Esophagus squamous epithelium (tissue), 5 donors: ENCODE results near the gene ANKRD52. TPM values are rescaled to one million over a fixed set of nuclear protein-coding genes. Genes with fewer than 3 reads are reported as not detected.
"Not testable (repeated sequence)": the region's sequence is repeated elsewhere in the genome, so short reads cannot be mapped to it uniquely, and the experiment has no call there.

Experiments used
- DNase-seq: peaks from one replicate; lab custom pipeline; 2025; lab: John Stamatoyannopoulos, UW
- H3K27ac ChIP-seq, 4 donors: fragments of 200-600 bp; sonication (generic); one replicate each; pipeline ENCODE4 v1.5.1; 2016 to 2019; ENCODE audit warnings: mild to moderate bottlenecking in 1 of 4
- H3K27me3 ChIP-seq, 4 donors: fragments of 200-600 bp; sonication (generic); 1 replicate in 3 of 4; 2 replicates in 1 of 4; pipeline versions ENCODE4 v1.5.1 to v1.6.0; 2017 to 2021; ENCODE audit warnings: antibody characterized with exemption in 1 of 4
- H3K36me3 ChIP-seq, 3 donors: fragments of 200-600 bp; sonication (generic); one replicate each; pipeline ENCODE4 v1.5.1; 2016 to 2019
- H3K4me1 ChIP-seq, 3 donors: fragments of 200-600 bp; sonication (generic); one replicate each; pipeline ENCODE4 v1.5.1; 2017 to 2019
- H3K4me3 ChIP-seq, 4 donors: fragments of 200-600 bp; sonication (generic); 1 replicate in 3 of 4; 2 replicates in 1 of 4; pipeline ENCODE4 v1.5.1; 2016 to 2019; ENCODE audit warnings: mild to moderate bottlenecking in 2 of 4, moderate library complexity in 1 of 4
- H3K9me3 ChIP-seq, 3 donors: fragments of 200-600 bp; sonication (generic); one replicate each; pipeline ENCODE4 v1.5.1; 2016 to 2019
- POLR2A ChIP-seq, 4 donors: fragments of 450-650 bp; IDR thresholded peaks; one replicate each; pipeline ENCODE4 v1.6.1; 2017; ENCODE audit warnings: antibody characterized with exemption in 4 of 4, mild to moderate bottlenecking in 4 of 4, moderate library complexity in 3 of 4
- WGBS, 2 donors: methylation state at CpG; one replicate each; pipeline ENCODE4 v1.1.5; 2018; 5-methylcytosine and 5-hydroxymethylcytosine counted together
- intact Hi-C: fragments of 100-400 bp; cut with DNase I; formaldehyde crosslinking; loops from one replicate; pipeline ENCODE4 v1.15.0; 2022
- total RNA-seq, 4 donors: library from RNA; depleted of rRNA; stranded (reverse); fragments of >200 nt; gene quantifications; one replicate each; pipeline ENCODE4 v1.1.0, GENCODE V29; 2016
- TF ChIP-seq, protein P1 (sequence below), 6 experiments: fragments of 450-650 bp in 4 of 6; fragments of 200-600 bp in 2 of 6; sonication (generic) in 2 of 6; IDR thresholded peaks; one replicate each; pipeline ENCODE4 v1.5.1; 2016 to 2019; ENCODE audit warnings: antibody characterized with exemption in 6 of 6, mild to moderate bottlenecking in 4 of 6, moderate library complexity in 4 of 6
- donor health status: DM: yes; HTN: yes; CAD: no.

ANKRD52 gene
- total RNA-seq, 4 donors from 2014 or later, result 9.2 to 15.8 (median 13.9) TPM

DNA sequence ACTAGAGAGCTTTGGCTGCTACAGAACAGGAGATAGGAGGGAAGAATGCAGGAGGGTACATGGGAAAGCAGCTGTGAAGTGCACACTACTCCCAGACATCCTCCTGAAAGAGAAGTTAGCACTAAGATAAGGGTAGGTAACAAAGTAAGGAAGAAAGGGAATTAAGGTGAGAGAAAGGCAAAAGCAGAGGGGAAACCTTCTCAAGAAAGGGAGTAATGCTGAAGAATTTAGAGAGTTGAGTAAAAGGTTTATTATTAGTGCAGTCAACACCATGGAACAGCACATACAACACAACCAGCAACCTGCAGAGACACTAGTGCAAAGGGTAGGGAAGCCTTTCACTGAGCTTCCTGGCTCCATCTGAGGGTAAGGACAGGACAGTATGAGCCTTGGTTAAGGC, 53.9 kb downstream of the ANKRD52 start:
- H3K27ac ChIP-seq, result no peak overlapping the region
- no peak for DNase-seq
- H3K4me1 ChIP-seq, result peaks cover 0 to 5% (median 0%) of the 10 kb centered on the region in 3 donors
- H3K27me3 ChIP-seq, result no peaks in the 10 kb centered on the region
- no peaks in the 10 kb centered on the region for H3K9me3 ChIP-seq
- intact Hi-C loops, result no loop called here
- H3K4me3 ChIP-seq, result no peak overlapping the region
- peaks cover 12 to 55% (median 19%) of the 10 kb centered on the region in 3 donors for H3K36me3 ChIP-seq
- TF ChIP-seq, protein P1, sequence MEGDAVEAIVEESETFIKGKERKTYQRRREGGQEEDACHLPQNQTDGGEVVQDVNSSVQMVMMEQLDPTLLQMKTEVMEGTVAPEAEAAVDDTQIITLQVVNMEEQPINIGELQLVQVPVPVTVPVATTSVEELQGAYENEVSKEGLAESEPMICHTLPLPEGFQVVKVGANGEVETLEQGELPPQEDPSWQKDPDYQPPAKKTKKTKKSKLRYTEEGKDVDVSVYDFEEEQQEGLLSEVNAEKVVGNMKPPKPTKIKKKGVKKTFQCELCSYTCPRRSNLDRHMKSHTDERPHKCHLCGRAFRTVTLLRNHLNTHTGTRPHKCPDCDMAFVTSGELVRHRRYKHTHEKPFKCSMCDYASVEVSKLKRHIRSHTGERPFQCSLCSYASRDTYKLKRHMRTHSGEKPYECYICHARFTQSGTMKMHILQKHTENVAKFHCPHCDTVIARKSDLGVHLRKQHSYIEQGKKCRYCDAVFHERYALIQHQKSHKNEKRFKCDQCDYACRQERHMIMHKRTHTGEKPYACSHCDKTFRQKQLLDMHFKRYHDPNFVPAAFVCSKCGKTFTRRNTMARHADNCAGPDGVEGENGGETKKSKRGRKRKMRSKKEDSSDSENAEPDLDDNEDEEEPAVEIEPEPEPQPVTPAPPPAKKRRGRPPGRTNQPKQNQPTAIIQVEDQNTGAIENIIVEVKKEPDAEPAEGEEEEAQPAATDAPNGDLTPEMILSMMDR (IDR thresholded peaks at IDR 0.05), result no peak
- TF ChIP-seq POLR2A (IDR thresholded peaks at IDR 0.05), result no peak

DNA sequence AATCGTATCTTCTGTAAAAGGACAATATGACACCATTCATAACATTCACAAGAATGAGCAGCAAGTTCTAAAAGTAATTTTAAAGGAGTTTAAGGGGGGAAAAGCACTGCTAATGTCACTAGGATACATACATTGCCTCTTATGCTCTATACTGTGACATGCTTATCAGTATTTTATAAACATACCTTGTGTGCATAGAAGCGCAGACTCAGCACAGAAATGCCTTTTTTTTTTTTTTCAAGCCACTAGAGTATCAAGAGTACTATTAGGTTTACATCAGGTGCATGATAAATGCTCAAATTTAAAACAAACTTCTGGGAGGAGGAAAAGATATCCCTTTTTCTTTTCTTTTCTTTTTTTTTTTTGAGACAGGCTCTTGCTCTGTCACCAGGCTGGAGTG, 55.3 kb downstream of the ANKRD52 start:
- no peak for DNase-seq
- H3K4me1 ChIP-seq, result peaks cover 0 to 5% (median 0%) of the 10 kb centered on the region in 3 donors
- peaks cover 10 to 40% (median 12%) of the 10 kb centered on the region in 3 donors for H3K36me3 ChIP-seq
- 58 to 68% methylated on average over 2 of the region's 2 CpGs for WGBS, 2 donors
- no peak overlapping the region for H3K4me3 ChIP-seq
- no peaks in the 10 kb centered on the region for H3K9me3 ChIP-seq
- TF ChIP-seq, protein P1 (IDR thresholded peaks at IDR 0.05), result no peak
- TF ChIP-seq POLR2A (IDR thresholded peaks at IDR 0.05), result no peak
- no peaks in the 10 kb centered on the region for H3K27me3 ChIP-seq
- no peak overlapping the region for H3K27ac ChIP-seq
- intact Hi-C loops, result no loop called here

DNA sequence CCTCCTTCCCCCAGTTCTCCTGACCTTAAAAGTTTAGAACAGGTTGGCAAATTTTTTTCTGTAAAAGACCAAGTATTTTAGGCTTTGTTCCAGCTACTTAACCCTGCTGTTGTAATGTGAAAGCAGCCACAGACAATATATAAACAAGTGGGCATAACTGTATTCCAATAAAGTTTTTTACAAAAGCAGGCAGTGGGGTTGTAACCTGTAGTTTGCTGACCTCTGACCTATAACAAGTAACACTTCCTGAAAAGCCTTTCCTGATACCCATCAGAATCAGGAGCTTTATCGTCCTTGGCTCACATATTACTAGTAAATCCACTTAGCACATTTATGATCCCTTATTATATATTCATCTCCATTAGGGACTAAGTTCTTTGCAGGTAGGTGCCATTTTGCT, 55.8 kb downstream of the ANKRD52 start:
- Histone ChIP-seq H3K4me3 (no peak overlapping the region), H3K27me3 (no peaks in the 10 kb centered on the region), H3K4me1 (peaks cover 0 to 5% (median 0%) of the 10 kb centered on the region in 3 donors), H3K36me3 (peaks cover 7 to 36% (median 12%) of the 10 kb centered on the region in 3 donors), H3K27ac (no peak overlapping the region), H3K9me3 (no peaks in the 10 kb centered on the region)
- DNase-seq, result no peak
- intact Hi-C loops, result no loop called here
- TF ChIP-seq POLR2A (IDR thresholded peaks at IDR 0.05), result no peak
- TF ChIP-seq, protein P1 (IDR thresholded peaks at IDR 0.05), result no peak
- WGBS, 2 donors, result 58 to 63% methylated on average over 1 of the region's 1 CpG

DNA sequence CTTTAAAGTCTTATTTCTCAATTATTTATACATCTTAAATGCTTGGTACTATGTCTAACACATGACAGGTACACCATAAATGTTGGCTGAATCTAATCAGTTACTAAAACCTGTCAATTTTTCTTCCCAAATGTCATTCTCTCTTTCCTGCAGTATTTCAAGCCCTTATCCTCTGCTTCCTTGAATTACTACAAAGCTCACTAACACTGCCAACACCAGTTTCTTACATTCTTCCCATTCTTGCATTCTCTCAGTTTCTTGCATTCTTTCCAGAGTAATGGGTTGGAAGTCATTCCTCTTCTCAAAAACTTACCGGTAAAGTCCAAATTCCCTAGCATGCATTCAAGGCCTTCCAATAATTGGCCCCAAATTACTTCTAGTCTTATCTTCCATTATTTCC, 59.3 kb downstream of the ANKRD52 start:
- Histone ChIP-seq H3K9me3 (no peaks in the 10 kb centered on the region), H3K4me3 (no peak overlapping the region), H3K36me3 (peaks cover 0 to under 1% (median 0%) of the 10 kb centered on the region in 3 donors), H3K27ac (no peak overlapping the region), H3K4me1 (no peaks in the 10 kb centered on the region), H3K27me3 (no peaks in the 10 kb centered on the region)
- intact Hi-C loops, result no loop called here
- no peak for DNase-seq
- WGBS, 2 donors, result 65 to 80% methylated on average over 1 of the region's 1 CpG
- TF ChIP-seq POLR2A (IDR thresholded peaks at IDR 0.05), result no peak
- TF ChIP-seq, protein P1 (IDR thresholded peaks at IDR 0.05), result no peak

DNA sequence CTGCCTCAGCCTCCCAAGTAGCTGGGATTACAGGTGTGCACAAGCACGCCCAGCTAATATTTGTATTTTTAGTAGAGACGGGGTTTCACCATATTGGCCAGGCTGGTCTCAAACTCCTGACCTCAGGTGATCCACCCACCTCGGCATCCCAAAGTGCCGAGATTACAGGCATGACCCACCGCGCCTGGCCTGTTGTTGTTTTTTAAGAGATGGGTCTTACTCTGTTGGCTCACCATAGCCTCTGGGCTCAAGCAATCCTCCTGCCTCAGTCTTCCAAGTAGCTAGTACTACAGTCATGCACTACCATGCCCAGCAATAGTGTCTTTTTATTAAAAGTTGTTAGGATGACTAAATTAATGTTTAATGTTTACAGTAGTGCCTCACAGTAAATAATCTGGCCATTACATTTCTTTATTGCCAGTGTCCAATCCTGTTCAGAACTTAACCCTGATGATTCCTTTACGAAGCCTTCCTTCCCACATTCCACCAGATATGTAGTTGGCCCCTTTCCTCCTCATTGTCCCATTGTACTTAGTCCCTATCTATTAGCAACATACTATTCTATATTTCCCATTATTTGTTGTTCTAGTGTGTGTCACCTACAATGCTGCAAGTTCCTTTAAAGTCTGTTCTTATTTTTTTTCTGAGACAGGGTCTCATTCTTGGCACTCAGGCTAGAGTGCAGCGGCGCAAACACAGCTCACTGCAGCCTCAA, 60.1 kb downstream of the ANKRD52 start:
- intact Hi-C loops, result no loop called here
- no peaks in the 10 kb centered on the region for H3K9me3 ChIP-seq
- no peak overlapping the region for H3K4me3 ChIP-seq
- no peaks in the 10 kb centered on the region for H3K36me3 ChIP-seq
- H3K4me1 ChIP-seq, result no peaks in the 10 kb centered on the region
- no peak overlapping the region for H3K27ac ChIP-seq
- TF ChIP-seq, protein P1 (IDR thresholded peaks at IDR 0.05), result no peak
- no peak for TF ChIP-seq POLR2A (IDR thresholded peaks at IDR 0.05)
- WGBS, 2 donors, result 85 to 87% methylated on average over 9 of the region's 9 CpGs
- H3K27me3 ChIP-seq, result no peaks in the 10 kb centered on the region
- no peak for DNase-seq

DNA sequence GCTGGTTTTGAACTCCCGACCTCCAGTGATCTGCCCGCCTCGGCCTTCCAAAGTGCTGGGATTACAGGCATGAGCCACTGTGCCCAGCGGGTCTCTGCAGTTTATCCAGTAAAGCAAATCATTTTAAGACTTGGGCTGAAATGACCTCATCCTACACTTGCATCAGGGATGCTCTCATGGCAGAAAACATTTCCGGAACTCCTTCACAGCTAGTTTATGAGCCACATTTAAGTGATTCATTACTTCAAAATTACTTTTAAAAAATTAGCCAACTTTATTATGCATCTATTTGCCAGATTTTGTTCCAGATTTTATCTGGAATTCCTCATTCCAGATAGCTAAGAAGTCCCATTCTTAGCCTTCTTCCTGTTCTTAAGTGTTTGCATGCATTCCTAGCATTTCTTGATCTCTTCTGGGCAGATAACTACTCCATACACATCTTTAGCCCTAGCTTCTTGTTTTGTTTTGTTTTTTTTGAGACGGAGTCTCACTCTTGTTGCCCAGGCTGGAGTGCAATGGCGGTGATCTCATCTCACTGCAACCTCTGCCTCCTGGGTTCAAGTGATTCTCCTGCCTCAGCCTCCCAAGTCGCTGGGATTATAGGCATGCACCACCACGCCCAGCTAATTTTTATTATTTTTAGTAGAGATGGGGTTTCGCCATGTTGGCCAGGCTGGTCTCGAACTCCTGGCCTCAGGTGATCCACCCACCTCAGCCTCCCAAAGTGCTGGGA, 61.2 kb downstream of the ANKRD52 start:
- H3K27me3 ChIP-seq, intact Hi-C loops, H3K4me1 ChIP-seq, H3K4me3 ChIP-seq, H3K9me3 ChIP-seq, H3K27ac ChIP-seq, H3K36me3 ChIP-seq, DNase-seq: not testable (repeated sequence)
- WGBS, 2 donors, result 72 to 81% methylated on average over 11 of the region's 11 CpGs
